CD4-positive, alpha-beta T cell (primary cell): ENCODE results near the gene B3GAT3. TPM values are rescaled to one million over a fixed set of nuclear protein-coding genes. Genes with fewer than 3 reads are reported as not detected.

Experiments used
- ATAC-seq: fragments of 200-7000 bp; cut with Tn5 transposase; one replicate; pipeline ENCODE4 v1.10.0; 2022; ENCODE audit warnings: mild to moderate bottlenecking; ENCODE audit not compliant: poor library complexity
- CTCF ChIA-PET: fragments of 350-600 bp; sonication (Branson Sonifier 250); formaldehyde crosslinking; loops from one replicate; lab custom pipeline; 2021; ENCODE audit warnings: antibody characterized with exemption, inconsistent platforms; lab: Charles Lee
- POLR2A ChIA-PET: fragments of 350-600 bp; sonication (Branson Sonifier 250); formaldehyde crosslinking; loops from one replicate; lab custom pipeline; 2021; ENCODE audit warnings: antibody characterized with exemption, inconsistent platforms; lab: Charles Lee
- DNase-seq, 14 experiments: peaks; one replicate each; pipeline ENCODE4 v3.0.0-alpha.2; 2013 to 2020; ENCODE audit warnings: mixed read lengths in 2 of 14
- H3K27ac ChIP-seq, 2 donors: one replicate each; pipeline versions ENCODE4 v1.5.1 to v1.7.0; 2013; ENCODE audit warnings: low read length in 2 of 2, low read depth in 1 of 2, mild to moderate bottlenecking in 1 of 2
- H3K27me3 ChIP-seq, 2 experiments: 1 replicate in 1 of 2; 2 replicates in 1 of 2; pipeline versions ENCODE4 v1.6.1 to v1.7.0; 2013; ENCODE audit warnings: low read length in 2 of 2, control low read depth in 1 of 2, mild to moderate bottlenecking in 1 of 2, moderate library complexity in 1 of 2; ENCODE audit not compliant: insufficient read depth in 2 of 2, control insufficient read depth in 1 of 2
- H3K36me3 ChIP-seq: one replicate; pipeline ENCODE4 v1.6.1; 2013; ENCODE audit warnings: low read length, control low read depth; ENCODE audit not compliant: insufficient read depth
- H3K4me1 ChIP-seq: one replicate; pipeline ENCODE4 v1.6.1; 2013; ENCODE audit warnings: low read length, control low read depth; ENCODE audit not compliant: insufficient read depth
- H3K4me3 ChIP-seq: one replicate; pipeline ENCODE4 v1.5.1; 2013; ENCODE audit warnings: mild to moderate bottlenecking, low read length, moderate library complexity
- H3K9me3 ChIP-seq, 2 experiments: 1 replicate in 1 of 2; 2 replicates in 1 of 2; pipeline versions ENCODE4 v1.6.1 to v1.7.0; 2013; ENCODE audit warnings: low read length in 2 of 2, mild to moderate bottlenecking in 2 of 2, control low read depth in 1 of 2, moderate library complexity in 1 of 2; ENCODE audit not compliant: control insufficient read depth in 1 of 2, insufficient read depth in 1 of 2
- H3K27ac Mint-ChIP-seq: one replicate; pipeline ENCODE4 v1.8.0; 2020; ENCODE audit warnings: mixed read lengths
- H3K27me3 Mint-ChIP-seq: one replicate; pipeline ENCODE4 v1.8.0; 2021; ENCODE audit warnings: mixed read lengths
- H3K36me3 Mint-ChIP-seq: one replicate; pipeline ENCODE4 v1.8.0; 2021; ENCODE audit warnings: low read depth, mixed read lengths
- H3K4me1 Mint-ChIP-seq: one replicate; pipeline ENCODE4 v1.8.0; 2021; ENCODE audit warnings: low read depth, mixed read lengths
- H3K4me3 Mint-ChIP-seq: one replicate; pipeline ENCODE4 v1.8.0; 2020; ENCODE audit warnings: mild to moderate bottlenecking, mixed read lengths
- H3K9me3 Mint-ChIP-seq: one replicate; pipeline ENCODE4 v1.8.0; 2020; ENCODE audit warnings: mixed read lengths
- intact Hi-C, 2 experiments: fragments of 100-400 bp; cut with DNase I in 1 of 2; cut with micrococcal nuclease in 1 of 2; formaldehyde crosslinking; loops; one replicate each; pipeline versions ENCODE4 v1.15.1 to v1.9.0; 2023 to 2025; cut with DNase I, micrococcal nuclease
- total RNA-seq, 174 experiments: library from RNA in 2 of 174; stranded (reverse) in 2 of 174; gene quantifications; one replicate each; pipeline ENCODE4 v1.2.3 and lab custom pipeline; 2021 to 2026
- TF ChIP-seq, protein P1 (sequence below): fragments of 200-600 bp; IDR thresholded peaks from one replicate; pipeline ENCODE4 v1.8.0; 2022; ENCODE audit warnings: antibody characterized with exemption, mild to moderate bottlenecking

The B3GAT3 gene
- total RNA-seq, 2 experiments from 2014 or later, result 47.2 to 49.5 TPM

DNA sequence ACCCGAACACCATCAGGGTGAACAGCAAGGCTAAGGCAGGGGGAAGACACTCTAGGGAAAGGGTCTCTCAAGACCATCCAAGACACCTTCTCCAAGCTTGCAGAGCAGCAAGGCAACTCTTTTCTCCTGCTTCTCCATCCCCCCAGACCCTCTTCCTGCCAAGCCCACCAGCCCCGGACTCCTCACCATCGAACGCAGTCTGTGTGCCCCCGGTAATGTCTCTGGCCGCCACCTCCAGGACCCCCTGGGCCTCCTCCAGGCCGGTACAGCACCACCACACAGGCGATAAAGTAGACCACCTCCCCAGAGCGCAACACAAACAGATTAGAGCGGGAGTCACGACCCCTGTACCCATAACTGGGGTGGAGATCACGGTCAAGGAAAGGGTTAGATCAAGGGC, 13.0 kb downstream of the B3GAT3 start:
- Histone ChIP-seq H3K36me3 (peaks cover 71% of the 10 kb centered on the region), H3K4me3 (no peak overlapping the region)

DNA sequence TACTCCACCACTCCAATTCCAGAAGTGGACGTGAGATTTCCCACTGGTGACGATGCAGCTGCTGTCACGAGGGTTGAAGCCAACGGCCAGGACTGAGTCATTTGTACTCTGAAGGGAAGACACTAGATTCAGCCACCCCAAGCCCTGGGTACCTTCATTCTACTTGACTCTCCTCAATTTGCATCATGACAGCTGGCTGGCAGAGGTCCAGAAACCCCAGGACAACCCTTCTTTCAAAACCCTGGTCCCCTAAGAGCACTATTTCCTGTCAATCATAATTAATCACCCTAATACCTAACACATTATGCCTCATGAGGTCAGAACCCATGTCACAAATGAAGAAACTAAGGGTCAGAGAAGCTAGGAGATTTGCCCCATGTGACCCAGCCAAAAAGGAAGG, 14.1 kb downstream of the B3GAT3 start:
- intact Hi-C loops, result loop anchor here in 1 of 2 experiments (10.0 kb wide), 1 partner anchor 157 kb away; the partner anchor contains the start of gene POLR2G
- H3K27ac Mint-ChIP-seq, result no peak overlapping the region
- no peak overlapping the region for H3K4me3 ChIP-seq
- POLR2A ChIA-PET, result interaction anchor here (0.7 to 2.5 kb wide), 5 partner anchors 8 to 248 kb away, joined by 3 to 16 read pairs (median 4); partner anchors contain the start of gene TUT1
- peaks cover 63% of the 10 kb centered on the region for H3K36me3 Mint-ChIP-seq
- no peaks in the 10 kb centered on the region for H3K27me3 Mint-ChIP-seq
- TF ChIP-seq, protein P1, sequence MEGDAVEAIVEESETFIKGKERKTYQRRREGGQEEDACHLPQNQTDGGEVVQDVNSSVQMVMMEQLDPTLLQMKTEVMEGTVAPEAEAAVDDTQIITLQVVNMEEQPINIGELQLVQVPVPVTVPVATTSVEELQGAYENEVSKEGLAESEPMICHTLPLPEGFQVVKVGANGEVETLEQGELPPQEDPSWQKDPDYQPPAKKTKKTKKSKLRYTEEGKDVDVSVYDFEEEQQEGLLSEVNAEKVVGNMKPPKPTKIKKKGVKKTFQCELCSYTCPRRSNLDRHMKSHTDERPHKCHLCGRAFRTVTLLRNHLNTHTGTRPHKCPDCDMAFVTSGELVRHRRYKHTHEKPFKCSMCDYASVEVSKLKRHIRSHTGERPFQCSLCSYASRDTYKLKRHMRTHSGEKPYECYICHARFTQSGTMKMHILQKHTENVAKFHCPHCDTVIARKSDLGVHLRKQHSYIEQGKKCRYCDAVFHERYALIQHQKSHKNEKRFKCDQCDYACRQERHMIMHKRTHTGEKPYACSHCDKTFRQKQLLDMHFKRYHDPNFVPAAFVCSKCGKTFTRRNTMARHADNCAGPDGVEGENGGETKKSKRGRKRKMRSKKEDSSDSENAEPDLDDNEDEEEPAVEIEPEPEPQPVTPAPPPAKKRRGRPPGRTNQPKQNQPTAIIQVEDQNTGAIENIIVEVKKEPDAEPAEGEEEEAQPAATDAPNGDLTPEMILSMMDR, result no peak
- H3K27ac ChIP-seq, result no peak overlapping the region
- CTCF ChIA-PET, result no interaction called here
- no peaks in the 10 kb centered on the region for H3K27me3 ChIP-seq
- H3K4me1 Mint-ChIP-seq, result peaks cover 50% of the 10 kb centered on the region
- H3K4me3 Mint-ChIP-seq, result peak overlapping the region; percentile 43
- peaks cover 47% of the 10 kb centered on the region for H3K4me1 ChIP-seq
- H3K9me3 ChIP-seq, result no peaks in the 10 kb centered on the region
- H3K9me3 Mint-ChIP-seq, result no peaks in the 10 kb centered on the region
- ATAC-seq, result no peak
- peaks cover 72% of the 10 kb centered on the region for H3K36me3 ChIP-seq
- DNase-seq, result peak in 2 of 14 experiments; percentile 53 to 66

More for the DNA sequence above, 13.0 kb downstream of the B3GAT3 start:
- ChIA-PET CTCF (no interaction called here), POLR2A (interaction anchor here (0.7 to 2.5 kb wide), 6 partner anchors 12 to 246 kb away, joined by 3 to 16 read pairs (median 4); partner anchors contain the start of genes B3GAT3, TUT1 and UQCC3)
- no peaks in the 10 kb centered on the region for H3K27me3 Mint-ChIP-seq
- intact Hi-C loops, result loop anchor here in 1 of 2 experiments (10.0 kb wide), 1 partner anchor 156 kb away; the partner anchor contains the start of gene POLR2G
- no peaks in the 10 kb centered on the region for H3K9me3 Mint-ChIP-seq
- H3K36me3 Mint-ChIP-seq, result peaks cover 58% of the 10 kb centered on the region
- Histone ChIP-seq H3K27me3 (no peaks in the 10 kb centered on the region), H3K27ac (no peak overlapping the region), H3K9me3 (no peaks in the 10 kb centered on the region), H3K4me1 (peaks cover 52% of the 10 kb centered on the region)
- no peak overlapping the region for H3K27ac Mint-ChIP-seq
- no peak for DNase-seq
- TF ChIP-seq, protein P1, result no peak
- peaks cover 41% of the 10 kb centered on the region for H3K4me1 Mint-ChIP-seq
- ATAC-seq, result no peak
- peak overlapping the region; percentile 49 for H3K4me3 Mint-ChIP-seq

DNA sequence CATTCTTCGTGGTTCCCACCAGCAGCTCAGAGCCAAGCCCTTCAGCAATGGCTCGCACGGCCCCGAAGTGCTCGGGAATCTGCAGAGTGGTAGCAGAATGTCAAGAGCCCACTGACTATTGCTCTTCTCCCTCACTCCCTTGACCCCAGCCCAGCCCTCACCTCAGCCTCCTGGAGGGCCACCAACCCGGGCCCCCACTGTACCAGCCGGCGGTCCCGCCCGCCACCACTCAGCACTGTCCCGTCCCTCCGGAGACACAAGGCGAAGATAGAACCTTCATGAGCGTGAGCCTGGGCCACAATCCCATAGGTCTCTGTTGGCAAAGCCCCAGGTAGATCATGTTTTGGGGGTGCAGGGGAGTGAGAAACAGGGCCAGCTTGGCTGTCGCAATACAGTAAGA, 15.9 kb downstream of the B3GAT3 start:
- Mint-ChIP-seq H3K27ac (no peak overlapping the region), H3K9me3 (no peaks in the 10 kb centered on the region), H3K4me1 (peaks cover 46% of the 10 kb centered on the region), H3K4me3 (peak overlapping the region; percentile 38), H3K36me3 (peaks cover 68% of the 10 kb centered on the region), H3K27me3 (no peaks in the 10 kb centered on the region)
- no peak overlapping the region for H3K27ac ChIP-seq
- ATAC-seq (no peak), DNase-seq (no peak)
- no peaks in the 10 kb centered on the region for H3K27me3 ChIP-seq
- H3K9me3 ChIP-seq, result no peaks in the 10 kb centered on the region
- CTCF ChIA-PET, result no interaction called here
- intact Hi-C loops, result loop anchor here in 1 of 2 experiments (10.0 kb wide), 1 partner anchor 159 kb away; the partner anchor contains the start of gene POLR2G
- POLR2A ChIA-PET, result interaction anchor here (0.5 to 1.1 kb wide), 4 partner anchors 13 to 59 kb away, joined by 3 to 5 read pairs (median 4); partner anchors contain the start of genes C11orf98, CSKMT and TUT1
- no peak overlapping the region for H3K4me3 ChIP-seq
- peaks cover 69% of the 10 kb centered on the region for H3K36me3 ChIP-seq
- TF ChIP-seq, protein P1, result no peak
- H3K4me1 ChIP-seq, result peaks cover 45% of the 10 kb centered on the region
